HG03565 (cell line): ENCODE results near the gene SPTLC3.
A peak's percentile ranks its signal among the peaks of the same experiment; 100 is the strongest.

ENCODE experiments used
- ATAC-seq: cut with Tn5 transposase; IDR thresholded peaks from one replicate; pipeline ENCODE4 v1.9.1; 2021; ENCODE audit warnings: mild to moderate bottlenecking, moderate library complexity; ENCODE audit not compliant: unreplicated experiment

Gene SPTLC3

DNA sequence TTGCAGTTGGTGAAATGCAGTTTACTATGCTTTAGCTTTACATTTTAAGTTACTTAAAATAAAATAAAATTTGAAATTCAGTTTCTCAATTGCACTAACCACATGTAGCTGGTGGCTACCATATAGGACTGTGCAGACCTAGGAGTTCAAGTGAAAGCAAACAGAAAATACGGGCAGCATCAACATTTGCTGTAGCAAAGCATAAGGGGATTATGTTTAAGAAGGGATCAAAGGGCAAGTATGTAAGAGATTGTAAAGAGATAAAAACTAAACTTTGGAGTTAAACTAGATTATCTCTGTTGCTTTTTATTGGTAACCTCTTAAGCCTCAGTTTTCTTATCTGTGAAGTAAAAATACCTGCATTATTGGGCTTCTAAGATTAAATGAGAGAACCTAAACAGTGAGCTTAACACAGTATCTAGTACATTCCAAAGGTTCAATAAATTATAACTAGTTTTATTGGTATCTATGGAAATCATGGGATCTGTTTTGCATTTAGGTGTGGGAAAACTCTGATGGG lies 81.2 kb downstream of the SPTLC3 start:
- ATAC-seq = no peak

DNA sequence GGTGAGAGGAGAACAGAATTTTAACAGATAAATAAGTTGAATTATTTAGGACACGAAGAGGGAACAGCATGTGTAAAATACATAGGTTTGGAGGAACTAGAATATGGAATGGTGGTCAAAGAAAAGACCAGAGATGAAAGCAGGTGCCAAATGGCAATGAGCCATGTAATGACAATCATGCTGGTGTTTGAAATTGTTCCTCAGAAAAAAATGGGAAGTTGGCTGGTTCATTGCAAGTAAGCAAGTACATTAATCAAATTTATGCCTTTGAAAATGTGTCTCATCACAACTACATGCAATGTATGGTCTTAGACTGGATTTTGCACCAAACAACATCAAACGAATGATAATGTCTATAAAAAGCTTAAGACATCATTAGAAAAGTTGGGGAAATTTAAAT lies 83.3 kb downstream of the SPTLC3 start:
- no peak for ATAC-seq

DNA sequence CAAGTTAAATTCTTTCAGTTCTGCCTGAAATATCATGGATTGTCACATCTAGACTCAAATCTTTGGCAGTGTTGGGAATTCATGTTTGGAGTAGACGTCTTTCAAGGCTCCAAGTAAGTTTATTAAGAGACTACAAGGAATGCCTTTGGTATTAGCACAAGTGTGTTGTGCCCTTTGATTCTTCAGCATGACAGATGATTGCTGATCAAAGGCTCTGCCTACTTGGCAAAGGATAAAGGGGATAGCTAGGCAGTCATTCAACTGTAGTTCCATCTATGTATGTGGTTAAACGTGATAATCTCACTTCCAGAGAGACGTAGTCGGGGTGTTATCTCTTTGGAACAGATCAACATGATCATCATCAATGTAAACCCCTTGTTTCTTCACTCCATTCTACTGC lies 86.2 kb downstream of the SPTLC3 start:
- ATAC-seq = no peak

DNA sequence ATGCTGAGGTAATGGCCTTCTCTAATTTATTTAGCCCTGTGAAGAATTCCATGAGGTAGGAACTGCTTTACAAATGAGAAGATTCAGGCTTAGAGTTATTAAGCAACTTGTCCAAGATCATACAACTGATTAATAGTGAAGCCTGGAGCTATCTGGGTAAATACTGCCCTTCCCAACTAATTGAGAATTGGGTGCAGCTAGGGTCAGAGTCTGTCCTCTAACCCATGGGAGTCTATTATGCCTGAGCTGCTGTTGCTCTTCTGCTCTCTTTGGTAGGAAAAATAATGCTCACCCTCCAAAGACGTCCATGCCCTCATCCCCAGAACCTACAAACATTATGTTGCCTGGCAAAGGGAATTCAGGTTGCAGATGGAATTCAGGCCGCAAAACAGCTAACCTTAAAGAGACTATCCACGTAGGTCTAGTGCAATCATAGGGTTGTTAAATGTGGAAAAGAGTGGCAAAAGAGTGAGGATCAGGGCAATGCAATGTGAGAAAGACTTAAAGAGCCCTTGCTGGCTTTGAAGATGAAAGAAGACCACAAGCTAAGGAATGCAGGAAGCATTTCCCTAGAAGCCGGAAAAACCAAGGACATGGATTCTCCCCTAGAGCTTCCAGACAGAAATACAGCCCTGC lies 90.1 kb downstream of the SPTLC3 start:
- ATAC-seq = no peak

DNA sequence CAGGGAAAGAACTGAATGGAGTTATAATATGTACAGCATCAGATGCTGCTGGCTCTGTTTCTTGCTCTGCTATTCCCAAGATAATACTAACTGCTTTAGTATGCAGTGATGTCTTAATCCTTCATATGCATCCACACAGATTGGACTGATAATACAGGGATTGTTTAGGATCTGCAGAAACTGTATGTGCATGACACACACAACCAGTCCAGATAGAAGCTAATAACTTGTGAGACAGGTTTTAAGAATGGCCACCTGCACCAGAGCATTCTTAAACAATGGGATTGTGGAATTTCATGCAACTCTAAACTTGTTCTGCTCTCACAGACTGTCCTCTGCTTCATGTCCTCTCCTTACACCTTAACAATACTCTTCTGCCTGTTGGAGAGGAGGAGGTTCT lies 90.9 kb downstream of the SPTLC3 start:
- no peak for ATAC-seq

DNA sequence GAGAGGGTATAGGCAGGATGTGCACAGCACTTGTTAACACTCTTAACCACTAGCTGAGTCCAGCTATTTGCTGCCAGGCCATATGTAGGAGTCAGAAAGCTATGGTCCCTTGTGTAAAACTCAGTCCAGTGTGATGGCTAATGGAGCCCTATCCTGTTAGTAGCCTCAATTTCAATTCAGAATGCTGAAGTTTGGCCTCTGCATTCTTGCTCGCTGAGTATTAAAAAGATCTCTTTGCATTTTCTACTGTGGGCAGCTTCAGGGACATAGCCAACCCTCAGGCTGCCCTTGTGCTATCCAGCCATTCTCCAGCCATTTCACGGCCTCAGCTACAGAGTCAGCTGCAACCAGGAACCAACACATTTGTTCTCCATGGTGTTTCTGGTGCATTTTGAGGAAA lies 92.5 kb downstream of the SPTLC3 start:
- ATAC-seq = no peak

DNA sequence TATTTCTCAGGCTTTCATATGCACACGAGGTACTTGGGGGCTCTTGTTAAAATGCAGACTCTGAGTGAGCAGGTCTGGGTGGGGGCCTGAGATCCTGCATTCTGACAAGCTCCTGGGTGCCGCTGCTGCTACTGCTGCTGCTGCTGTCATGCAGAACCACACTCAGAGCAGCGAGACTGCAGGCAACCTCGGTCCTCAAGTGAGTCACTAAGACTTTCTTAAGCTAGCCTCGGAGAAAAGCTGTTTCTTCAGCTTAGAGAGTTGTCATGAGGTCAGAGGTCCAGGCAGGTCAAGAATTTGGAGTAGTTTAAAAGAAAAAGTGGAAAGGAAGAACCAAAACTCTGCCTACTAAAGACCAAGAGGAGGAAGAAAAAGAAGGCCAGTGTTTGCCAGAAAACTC lies 92.9 kb downstream of the SPTLC3 start:
- ATAC-seq = no peak

DNA sequence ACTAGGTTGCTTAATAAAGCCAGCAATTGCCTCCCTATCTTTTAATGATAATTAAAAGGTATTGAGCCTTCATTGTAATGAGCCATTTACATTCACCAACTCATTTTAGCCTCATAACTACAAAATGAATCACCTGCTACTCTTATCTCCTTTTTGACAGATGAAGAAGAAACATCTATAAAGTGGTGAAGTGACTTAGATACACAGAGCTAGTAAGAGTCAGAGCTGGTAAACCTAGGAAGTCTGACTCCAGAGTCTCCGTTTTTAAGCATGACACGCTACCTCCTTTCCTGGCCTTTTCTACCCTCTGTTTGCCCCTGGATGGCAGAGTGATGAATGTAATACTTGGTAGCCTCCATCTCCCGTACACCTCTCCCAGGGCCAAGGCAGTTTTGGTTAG lies 93.5 kb downstream of the SPTLC3 start:
- no peak for ATAC-seq

DNA sequence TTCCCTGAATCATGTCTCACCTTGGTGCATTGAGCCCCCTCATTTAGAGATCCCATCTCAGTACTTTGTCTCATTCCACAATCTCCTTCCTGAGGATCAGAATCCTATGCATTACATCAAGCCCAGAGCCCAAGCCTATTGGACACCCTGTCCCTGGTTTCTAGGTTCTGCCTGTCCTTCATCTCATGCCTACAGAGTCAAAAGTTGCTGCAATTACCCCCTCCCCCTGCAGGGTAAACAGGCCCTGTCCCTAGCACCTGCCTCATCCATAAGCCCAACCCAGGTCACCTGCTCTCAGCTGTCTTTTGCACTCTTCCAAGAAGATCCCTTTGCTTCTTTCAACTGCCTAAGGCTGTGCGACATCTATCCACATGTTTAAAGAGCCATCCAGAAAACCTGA lies 93.9 kb downstream of the SPTLC3 start:
- no peak for ATAC-seq

DNA sequence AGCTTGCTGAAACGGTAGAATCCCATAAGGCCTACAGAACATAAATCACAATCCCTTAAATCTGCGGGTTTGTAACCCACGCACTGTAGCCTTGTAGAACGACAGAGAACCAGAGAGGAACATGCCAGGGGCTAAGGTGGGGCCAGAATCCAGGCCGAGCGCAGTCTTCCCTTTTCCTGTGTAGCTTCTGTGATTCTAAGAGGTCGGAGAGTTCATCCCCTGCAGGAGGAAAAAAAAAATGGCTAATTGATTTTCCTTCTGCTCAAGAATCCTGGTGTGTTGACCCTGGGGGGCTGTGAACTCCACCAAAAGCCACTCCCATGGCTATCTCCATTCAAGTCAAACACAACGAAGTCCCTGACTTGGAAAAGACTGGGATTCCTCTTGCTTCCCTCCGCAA lies 96.3 kb downstream of the SPTLC3 start:
- no peak for ATAC-seq

DNA sequence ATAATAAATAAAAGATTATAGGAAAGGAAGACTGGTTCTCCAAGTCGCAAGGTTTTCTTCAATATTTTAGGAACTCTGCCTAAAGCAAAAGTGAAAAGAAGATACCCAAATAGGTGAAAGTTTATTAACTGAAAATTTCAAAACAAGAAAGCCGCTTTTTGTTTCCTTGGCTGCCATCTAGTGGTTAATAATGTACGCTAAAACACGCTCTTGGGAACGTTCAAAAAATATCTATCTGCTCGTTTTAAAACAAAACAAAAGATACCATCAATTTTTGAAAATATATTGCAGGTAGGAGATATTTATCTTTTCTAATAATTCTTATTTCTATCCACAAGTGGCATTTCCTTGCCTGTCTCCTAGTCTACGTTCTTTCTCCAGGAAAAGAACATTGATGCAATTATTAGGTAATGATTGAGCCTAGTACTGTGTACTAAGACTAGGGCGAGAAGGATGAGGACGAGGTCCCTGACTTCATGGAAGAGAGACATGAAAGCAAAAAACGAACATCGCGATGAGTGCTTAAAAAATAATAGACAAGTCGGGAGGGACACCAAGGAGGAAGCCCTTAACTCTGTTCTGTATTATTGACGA lies 97.2 kb downstream of the SPTLC3 start:
- no peak for ATAC-seq

DNA sequence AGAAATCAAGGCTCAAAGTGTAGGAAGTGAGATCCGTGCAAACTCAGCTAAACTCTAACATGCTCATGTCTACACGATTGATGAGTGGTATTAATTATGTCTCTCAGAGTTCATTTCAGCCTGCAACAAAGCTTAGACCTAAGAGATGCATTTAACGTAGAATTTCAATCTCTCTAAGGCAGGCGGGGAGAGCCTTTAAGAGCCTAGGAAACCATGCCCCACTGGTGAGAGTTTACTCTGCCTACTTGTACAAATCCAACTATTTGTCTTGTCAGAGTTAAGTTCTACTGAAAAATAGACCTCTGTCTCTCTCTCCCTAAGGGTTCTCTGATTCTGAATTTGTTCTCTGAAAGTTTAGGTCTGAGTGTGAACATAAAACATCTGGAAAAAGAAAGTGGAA lies 100.9 kb downstream of the SPTLC3 start:
- no peak for ATAC-seq

DNA sequence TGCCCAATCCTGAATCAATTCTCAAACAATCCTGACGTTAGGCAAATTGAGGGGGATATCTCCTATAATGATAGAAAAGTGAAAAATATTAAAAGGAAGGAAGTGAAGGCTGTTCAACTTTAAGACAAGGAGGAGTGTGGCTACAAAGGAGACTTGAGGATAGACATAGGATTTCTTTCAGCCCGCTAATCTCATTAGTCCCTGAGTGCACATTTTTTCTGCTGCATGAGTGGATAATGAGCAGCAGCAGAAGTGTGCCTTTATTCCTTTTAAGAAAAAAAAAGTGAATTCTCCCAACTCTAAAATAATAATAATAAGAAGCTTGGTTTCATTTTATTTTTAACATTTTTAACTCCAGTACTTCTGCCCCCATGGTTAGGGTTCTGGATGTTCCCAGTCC lies 102.0 kb downstream of the SPTLC3 start:
- ATAC-seq = no peak

DNA sequence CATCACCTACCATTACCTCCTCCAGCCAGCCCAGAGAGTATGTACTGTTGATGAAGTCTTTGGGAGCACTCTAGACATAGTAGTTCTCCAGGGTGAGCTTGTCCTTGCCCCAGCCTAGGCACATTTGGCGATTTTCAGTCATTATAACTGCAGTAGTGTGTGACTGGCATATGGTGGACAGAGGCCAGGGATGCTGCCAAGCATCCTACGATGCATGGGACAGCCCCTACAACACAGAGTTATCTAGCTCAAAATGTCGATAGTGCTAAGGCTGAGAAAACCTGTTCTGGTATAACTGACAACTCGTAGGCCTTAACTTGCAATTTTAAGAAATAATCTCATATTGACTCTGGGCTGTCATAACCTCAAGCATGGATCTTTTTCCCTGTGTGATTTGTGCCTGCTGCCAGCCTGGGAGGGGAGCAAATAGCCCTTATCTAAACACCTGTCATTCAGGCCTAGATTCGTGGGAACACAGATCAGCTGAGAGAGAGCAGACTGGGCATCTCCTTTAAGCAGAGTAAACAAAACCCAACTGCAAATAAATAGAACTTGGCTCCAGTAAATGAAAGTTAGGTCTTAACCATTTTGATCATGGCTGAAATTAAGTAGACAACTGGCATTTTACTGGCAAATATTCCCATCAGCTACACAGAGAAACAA lies 102.6 kb downstream of the SPTLC3 start:
- no peak for ATAC-seq

DNA sequence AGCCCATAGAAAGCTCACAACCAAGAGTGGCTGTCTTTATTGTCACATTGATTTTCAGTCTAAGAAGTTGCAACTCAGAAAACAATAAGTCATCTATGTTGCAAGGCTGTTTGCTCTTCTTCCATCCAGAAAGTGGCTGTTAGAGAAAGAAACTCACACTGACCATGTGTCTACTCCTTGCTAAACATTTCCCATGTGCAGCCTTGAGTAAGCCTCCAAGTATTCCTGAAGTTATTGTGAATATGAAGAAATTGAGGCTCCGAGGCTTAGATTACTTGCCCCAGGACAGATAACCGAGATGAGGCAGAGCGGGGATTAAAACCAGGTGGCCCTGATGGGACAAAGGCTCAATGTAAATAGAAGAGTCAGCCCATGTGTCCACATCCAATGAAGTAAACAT lies 105.0 kb downstream of the SPTLC3 start:
- ATAC-seq = no peak

DNA sequence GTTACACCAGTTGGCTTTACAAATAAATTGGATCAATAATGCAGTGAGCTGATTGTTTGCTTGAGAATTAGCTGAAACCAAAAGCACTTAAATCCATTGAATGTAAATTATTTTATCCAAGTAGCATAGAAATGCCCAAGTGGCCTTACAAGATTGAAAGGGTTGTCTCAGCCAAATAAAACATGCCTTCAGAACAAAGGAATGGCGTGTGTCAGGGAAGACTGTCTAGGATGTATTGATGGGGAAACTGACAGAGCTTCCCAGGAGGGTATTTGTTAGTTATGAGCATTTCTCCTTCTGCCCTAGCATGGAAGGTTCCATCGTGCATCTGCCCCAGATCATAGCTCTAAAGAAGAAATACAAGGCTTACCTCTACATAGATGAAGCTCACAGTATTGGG lies 108.4 kb downstream of the SPTLC3 start:
- ATAC-seq = no peak

DNA sequence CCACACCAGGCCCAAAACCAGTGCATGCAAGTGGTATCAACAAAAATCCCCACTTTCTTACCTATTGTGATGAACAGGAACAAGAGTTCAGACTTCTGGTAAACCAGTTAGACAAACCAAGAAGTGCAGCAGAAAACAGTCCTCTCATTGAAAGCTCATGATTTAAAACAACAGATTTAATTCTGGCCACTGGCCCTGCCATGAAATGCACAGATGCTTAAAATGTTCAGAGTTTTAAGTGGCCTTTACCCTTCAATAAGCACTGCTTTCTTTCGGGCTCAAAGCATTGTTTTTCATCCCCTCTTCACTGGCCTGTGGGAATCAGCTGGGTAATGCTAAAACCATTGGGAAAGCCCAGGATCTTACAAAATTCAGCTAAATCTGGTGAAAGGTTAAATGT lies 109.9 kb downstream of the SPTLC3 start:
- no peak for ATAC-seq

DNA sequence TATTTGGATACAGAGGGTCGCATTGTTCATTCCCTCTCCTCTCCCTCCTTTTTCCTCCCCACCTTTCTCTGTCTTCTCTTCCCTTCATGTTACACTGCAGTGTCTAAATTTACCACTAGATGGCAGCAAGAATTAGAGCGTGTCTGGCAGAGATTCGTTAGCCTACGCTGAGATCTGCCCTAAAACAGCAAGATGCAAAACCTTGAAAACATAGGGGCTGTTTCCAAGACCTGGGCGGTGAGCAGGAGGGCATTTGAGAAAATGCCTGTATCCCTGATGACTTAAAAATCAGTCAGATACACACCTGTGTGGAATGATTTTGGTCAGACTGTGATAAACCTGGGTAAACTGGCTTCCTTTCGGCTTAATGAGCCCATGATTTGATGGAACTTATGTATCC lies 110.8 kb downstream of the SPTLC3 start:
- peak; percentile 67 for ATAC-seq

DNA sequence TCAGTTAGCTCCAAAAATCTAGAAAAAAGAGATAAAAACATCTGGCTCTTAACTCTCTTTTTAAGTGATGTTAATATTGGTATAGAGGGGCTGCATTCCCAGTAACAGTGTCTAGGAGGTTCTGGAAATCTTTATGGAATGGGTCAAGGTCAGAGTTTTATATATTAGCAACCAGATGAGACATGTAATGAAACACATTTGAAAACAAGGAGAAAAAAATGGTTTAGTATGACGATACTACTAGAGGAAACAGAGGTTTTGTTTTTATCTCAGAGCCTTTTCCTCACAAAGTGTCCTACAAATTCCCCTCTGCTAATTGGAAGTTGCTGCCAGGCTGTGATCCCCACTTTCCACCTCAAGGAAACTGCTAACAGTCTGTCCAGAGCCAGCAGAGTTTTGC lies 111.7 kb downstream of the SPTLC3 start:
- ATAC-seq = no peak

DNA sequence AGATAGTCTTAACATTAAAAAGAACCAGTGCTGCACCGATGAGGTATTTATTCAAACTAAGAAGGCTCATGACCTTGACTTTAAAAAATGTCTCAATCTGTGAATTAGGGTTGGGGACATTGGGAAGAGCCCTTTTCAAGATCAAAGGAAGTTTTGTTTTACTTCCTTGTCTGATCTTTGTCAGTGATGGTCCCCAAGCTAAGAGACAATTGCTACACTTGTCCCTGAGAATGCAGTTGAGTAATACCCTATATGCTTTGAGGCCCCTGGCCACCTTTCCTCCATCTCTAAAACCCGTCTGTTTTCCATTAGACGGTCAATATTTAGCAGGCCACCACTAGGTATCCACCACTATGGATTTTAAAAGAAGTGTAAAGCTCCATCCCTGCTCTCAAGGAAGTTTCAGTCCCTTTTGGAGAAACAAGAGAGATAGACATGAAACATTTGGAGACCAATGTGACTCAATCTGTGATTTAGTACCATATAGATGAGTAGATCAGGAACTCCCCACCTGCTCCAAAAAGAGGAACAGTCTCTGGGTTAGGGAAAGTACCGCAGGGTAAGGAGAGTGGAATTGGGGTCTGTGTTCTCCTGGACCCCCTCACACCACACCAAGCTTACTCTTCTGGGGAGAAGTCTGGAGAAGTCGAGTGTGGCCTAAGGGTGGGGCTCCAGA lies 113.2 kb downstream of the SPTLC3 start:
- ATAC-seq = peak; percentile 76

DNA sequence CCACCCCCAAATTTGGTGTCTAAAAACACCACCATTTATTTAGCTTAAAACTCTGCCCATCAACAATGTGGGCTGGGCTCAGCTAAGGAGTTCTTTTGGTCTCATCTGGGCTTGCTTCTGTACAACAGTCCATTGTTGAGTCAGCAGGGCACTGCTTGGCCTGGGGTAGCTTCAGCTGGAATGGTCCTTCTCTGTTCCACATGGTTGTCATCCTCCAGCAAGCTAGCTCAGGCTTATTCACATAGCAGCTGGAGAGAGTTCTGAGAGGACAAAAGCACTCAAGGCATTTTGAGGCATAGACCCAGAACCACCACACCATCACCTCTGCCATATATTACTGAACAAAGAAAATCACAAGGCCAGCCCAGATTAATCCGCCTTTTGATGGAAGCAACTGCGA lies 116.7 kb downstream of the SPTLC3 start:
- ATAC-seq = no peak

DNA sequence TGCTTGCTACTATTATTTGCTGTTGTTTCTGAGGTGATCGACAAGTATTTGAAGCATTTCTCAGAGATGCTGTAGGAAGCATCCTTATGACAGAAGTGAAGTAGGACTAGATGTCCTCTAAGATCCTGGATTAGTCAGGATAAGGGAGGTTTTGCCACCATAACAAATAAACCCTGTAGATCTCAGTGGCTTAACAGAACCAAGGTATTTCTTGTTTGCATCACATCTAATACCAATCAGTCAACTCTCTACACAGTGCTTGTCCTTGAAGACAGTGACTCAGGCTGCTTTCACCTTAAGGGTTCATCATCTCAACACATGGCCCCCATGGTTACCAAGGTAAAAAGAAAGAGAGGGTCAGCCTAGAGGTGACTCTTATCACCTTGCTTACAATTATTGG lies 119.4 kb downstream of the SPTLC3 start:
- no peak for ATAC-seq
